Endothelial cell of umbilical vein (primary cell): Measurements from ENCODE around the gene SLC16A8.

Experiments used
- EZH2 ChIP-seq: IDR thresholded peaks from 2 replicates; pipeline ENCODE4 v1.6.1; 2012; ENCODE audit warnings: borderline replicate concordance, low read depth, mild to moderate bottlenecking, moderate library complexity, low read length, inconsistent platforms; ENCODE audit not compliant: severe bottlenecking
- FOS ChIP-seq: IDR thresholded peaks from 2 replicates; pipeline ENCODE4 v1.6.1; 2011; ENCODE audit warnings: mild to moderate bottlenecking, low read length, moderate library complexity, borderline replicate concordance; ENCODE audit not compliant: insufficient read depth
- POLR2A ChIP-seq: IDR thresholded peaks from 2 replicates; pipeline ENCODE4 v1.6.1; 2012; ENCODE audit warnings: low read depth, mild to moderate bottlenecking, control low read depth, low read length
- POLR2AphosphoS5 ChIP-seq: IDR thresholded peaks from 2 replicates; pipeline ENCODE4 v1.6.1; 2012; ENCODE audit warnings: low read depth, mild to moderate bottlenecking, control low read depth, low read length, moderate library complexity; ENCODE audit not compliant: insufficient read depth
- TF ChIP-seq, protein P1 (sequence below), 2 donors: IDR thresholded peaks; 1 replicate in 1 of 2; 2 replicates in 1 of 2; pipeline ENCODE4 v1.5.1; 2011; ENCODE audit warnings: low read length in 2 of 2, mild to moderate bottlenecking in 2 of 2, moderate library complexity in 2 of 2, control low read depth in 1 of 2, inconsistent platforms in 1 of 2, low read depth in 1 of 2; ENCODE audit not compliant: insufficient read depth in 1 of 2; ENCODE audit errors: extremely low read depth in 1 of 2
- TF ChIP-seq, protein P2 (sequence below): IDR thresholded peaks from 2 replicates; pipeline ENCODE4 v1.6.1; 2011; ENCODE audit not compliant: insufficient read depth, insufficient read length

DNA sequence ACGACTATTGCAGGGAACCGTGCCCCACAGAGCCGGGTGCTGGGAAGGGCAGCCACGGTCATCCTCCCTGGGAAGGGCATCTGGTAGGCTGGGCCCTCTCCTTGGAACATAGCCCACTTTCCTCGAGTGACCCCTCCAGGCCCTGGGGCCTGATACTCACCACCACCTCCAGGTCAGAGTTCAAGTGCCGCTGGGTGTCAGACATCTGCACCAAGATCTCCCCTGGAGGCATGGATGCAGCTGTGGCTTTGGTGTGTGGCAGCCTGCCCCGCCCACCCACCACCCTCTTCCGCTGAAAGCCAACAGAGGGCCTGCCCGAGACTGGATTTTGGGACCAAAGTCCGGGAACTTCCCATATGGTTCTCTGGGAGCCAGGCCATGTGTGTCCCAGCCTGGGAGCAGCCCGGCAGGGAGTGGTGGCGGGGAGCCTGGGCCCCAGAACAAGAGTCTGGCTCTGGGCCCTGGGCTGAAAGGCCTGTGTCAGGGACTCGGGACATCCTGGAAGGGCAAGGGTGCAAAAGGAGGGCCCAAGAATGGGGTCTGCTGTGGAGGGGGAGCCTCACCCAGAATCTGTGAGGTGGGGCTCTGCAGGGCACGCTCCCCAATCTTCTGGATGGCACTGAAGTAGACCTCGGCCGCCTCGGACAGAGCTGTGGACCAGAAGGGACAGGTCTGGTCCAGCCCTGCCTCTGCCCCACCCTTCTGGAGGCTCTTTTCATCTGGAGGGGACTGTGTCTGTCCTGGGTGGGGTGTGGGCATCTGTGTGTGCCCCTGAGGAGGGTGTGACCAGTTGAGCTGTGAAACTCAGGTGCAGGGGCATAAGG lies 23.9 kb upstream of the SLC16A8 start:
- TF ChIP-seq POLR2A (no peak), EZH2 (no peak), POLR2AphosphoS5 (no peak), FOS (no peak)
- TF ChIP-seq, protein P1, sequence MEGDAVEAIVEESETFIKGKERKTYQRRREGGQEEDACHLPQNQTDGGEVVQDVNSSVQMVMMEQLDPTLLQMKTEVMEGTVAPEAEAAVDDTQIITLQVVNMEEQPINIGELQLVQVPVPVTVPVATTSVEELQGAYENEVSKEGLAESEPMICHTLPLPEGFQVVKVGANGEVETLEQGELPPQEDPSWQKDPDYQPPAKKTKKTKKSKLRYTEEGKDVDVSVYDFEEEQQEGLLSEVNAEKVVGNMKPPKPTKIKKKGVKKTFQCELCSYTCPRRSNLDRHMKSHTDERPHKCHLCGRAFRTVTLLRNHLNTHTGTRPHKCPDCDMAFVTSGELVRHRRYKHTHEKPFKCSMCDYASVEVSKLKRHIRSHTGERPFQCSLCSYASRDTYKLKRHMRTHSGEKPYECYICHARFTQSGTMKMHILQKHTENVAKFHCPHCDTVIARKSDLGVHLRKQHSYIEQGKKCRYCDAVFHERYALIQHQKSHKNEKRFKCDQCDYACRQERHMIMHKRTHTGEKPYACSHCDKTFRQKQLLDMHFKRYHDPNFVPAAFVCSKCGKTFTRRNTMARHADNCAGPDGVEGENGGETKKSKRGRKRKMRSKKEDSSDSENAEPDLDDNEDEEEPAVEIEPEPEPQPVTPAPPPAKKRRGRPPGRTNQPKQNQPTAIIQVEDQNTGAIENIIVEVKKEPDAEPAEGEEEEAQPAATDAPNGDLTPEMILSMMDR (IDR thresholded peaks at IDR 0.05; ENCODE audit: extremely low read depth in 1 of 2, insufficient read depth in 1 of 2, low read depth in 1 of 2, low read length in 2 of 2) = no peak
- TF ChIP-seq, protein P2, sequence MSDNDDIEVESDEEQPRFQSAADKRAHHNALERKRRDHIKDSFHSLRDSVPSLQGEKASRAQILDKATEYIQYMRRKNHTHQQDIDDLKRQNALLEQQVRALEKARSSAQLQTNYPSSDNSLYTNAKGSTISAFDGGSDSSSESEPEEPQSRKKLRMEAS = no peak
